GM23248 (cell line): ENCODE measurements around the gene DLG1. TPM values are rescaled to one million over a fixed set of nuclear protein-coding genes. Genes with fewer than 3 reads are reported as not detected.

Experiments used
- DNase-seq: peaks from one replicate; pipeline ENCODE4 v3.0.0-alpha.2; 2015
- H2AFZ ChIP-seq: fragments of 200-600 bp; sonication (generic); 2 replicates; pipeline ENCODE4 v1.6.1; 2016; ENCODE audit warnings: antibody characterized with exemption
- H3F3A ChIP-seq: fragments of 200-600 bp; sonication (generic); 2 replicates; pipeline ENCODE4 v1.6.1; 2016; ENCODE audit warnings: mild to moderate bottlenecking, antibody characterized with exemption, mixed run types; ENCODE audit not compliant: insufficient read depth
- H3K27ac ChIP-seq: fragments of 200-600 bp; sonication (generic); 2 replicates; pipeline ENCODE4 v1.5.1; 2016; ENCODE audit warnings: mild to moderate bottlenecking
- H3K27me3 ChIP-seq: fragments of 200-600 bp; sonication (generic); replicated peaks from 2 replicates; pipeline ENCODE4 v1.6.1; 2016; ENCODE audit warnings: mild to moderate bottlenecking; ENCODE audit not compliant: insufficient read depth
- H3K36me3 ChIP-seq: fragments of 200-600 bp; sonication (generic); 2 replicates; pipeline ENCODE4 v1.6.1; 2016; ENCODE audit warnings: low read depth, mild to moderate bottlenecking
- H3K4me1 ChIP-seq: fragments of 200-600 bp; sonication (generic); 2 replicates; pipeline ENCODE4 v1.6.1; 2016; ENCODE audit warnings: mild to moderate bottlenecking; ENCODE audit not compliant: insufficient read depth
- H3K4me2 ChIP-seq: fragments of 200-600 bp; sonication (generic); one replicate; pipeline ENCODE4 v1.6.1; 2016; ENCODE audit warnings: mild to moderate bottlenecking; ENCODE audit not compliant: unreplicated experiment
- H3K4me3 ChIP-seq: fragments of 200-600 bp; sonication (generic); 2 replicates; pipeline ENCODE4 v1.5.1; 2016; ENCODE audit warnings: mild to moderate bottlenecking
- H3K79me2 ChIP-seq: fragments of 200-600 bp; sonication (generic); 2 replicates; pipeline ENCODE4 v1.6.1; 2016; ENCODE audit warnings: mild to moderate bottlenecking; ENCODE audit not compliant: insufficient read depth
- H3K9ac ChIP-seq: fragments of 200-600 bp; sonication (generic); 2 replicates; pipeline ENCODE4 v1.6.1; 2016; ENCODE audit warnings: mild to moderate bottlenecking
- H3K9me2 ChIP-seq: fragments of 200-600 bp; sonication (generic); 2 replicates; pipeline ENCODE4 v1.6.1; 2016; ENCODE audit warnings: mixed run types, mild to moderate bottlenecking, moderate library complexity; ENCODE audit not compliant: insufficient read depth
- H3K9me3 ChIP-seq: fragments of 200-600 bp; sonication (generic); one replicate; pipeline ENCODE4 v1.6.1; 2017; ENCODE audit warnings: low read depth
- H4K20me1 ChIP-seq: fragments of 200-600 bp; sonication (generic); 2 replicates; pipeline ENCODE4 v1.6.0; 2016; ENCODE audit not compliant: insufficient read depth
- EZH2 ChIP-seq: fragments of 200-600 bp; sonication (generic); IDR thresholded peaks from 2 replicates; pipeline ENCODE4 v1.6.1; 2018; ENCODE audit warnings: antibody characterized with exemption, mild to moderate bottlenecking; ENCODE audit not compliant: insufficient read depth, poor library complexity, severe bottlenecking
- EZH2phosphoT487 ChIP-seq: fragments of 200-600 bp; sonication (generic); IDR thresholded peaks from 2 replicates; pipeline ENCODE4 v1.6.1; 2018; ENCODE audit warnings: antibody characterized with exemption, moderate library complexity, mild to moderate bottlenecking, low read depth; ENCODE audit not compliant: insufficient read depth
- WGBS, 2 experiments: methylation state at CpG; one replicate each; pipeline ENCODE4 v1.1.6; 2015 to 2017; ENCODE audit warnings: low lambda C conversion rate in 2 of 2, low coverage in 1 of 2; ENCODE audit errors: missing lambda C conversion rate in 2 of 2; 5-methylcytosine and 5-hydroxymethylcytosine counted together
- in situ Hi-C: fragments of 300-500 bp; cut with MboI; formaldehyde crosslinking; loops from 2 replicates; pipeline ENCODE4 v1.15.0; 2020
- polyA plus RNA-seq: library from polyadenylated mRNA; unstranded; fragments of >200 nt; fragmentation: Nextera tagmentation; extraction: Ambion mirVana; gene quantifications from 2 replicates; pipeline ENCODE4 v1.2.1, GENCODE V29; 2016
- total RNA-seq: library from RNA; depleted of rRNA; stranded (reverse); fragments of >200 nt; shearing (Covaris generic); gene quantifications from 2 replicates; pipeline ENCODE4 v1.2.3, GENCODE V29; 2014

Gene DLG1
- total and polyA plus RNA-seq, 2 experiments from 2014 or later, result 23.2 to 45.9 TPM

DNA sequence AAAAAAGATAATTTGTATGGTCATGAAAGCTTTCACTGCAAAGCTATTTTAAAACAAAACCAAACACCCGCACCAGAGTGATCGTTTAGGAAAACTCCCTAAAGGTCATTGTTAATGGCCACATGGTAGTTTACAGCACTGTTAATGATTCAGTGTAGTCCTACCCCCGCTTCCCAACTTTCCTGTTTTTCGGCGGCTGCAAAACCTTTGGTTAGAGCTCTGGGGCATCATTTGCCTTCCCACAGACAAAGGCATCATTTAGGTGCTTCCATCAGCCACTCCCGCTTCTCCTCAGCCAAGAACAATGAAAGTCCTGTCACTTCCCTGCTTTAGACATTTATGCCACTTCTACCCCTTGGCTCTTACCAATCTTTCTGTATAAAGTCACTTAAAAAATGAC lies 279.4 kb downstream of the DLG1 start:
- TF ChIP-seq EZH2 (no peak), EZH2phosphoT487 (no peak)
- in situ Hi-C loops, result no loop called here
- no peak overlapping the region for H3K4me3 ChIP-seq

GRCh38 chr3:197017003-197017402 lies 281.4 kb downstream of the DLG1 start:
- in situ Hi-C loops, result no loop called here
- Histone ChIP-seq H3K9ac (no peak overlapping the region), H3K4me3 (no peak overlapping the region), H3K9me2 (no peaks in the 10 kb centered on the region), H2AFZ (no peak overlapping the region), H3F3A (no peaks in the 10 kb centered on the region), H4K20me1 (no peaks in the 10 kb centered on the region), H3K4me2 (no peak overlapping the region), H3K36me3 (no peaks in the 10 kb centered on the region), H3K27ac (no peak overlapping the region), H3K27me3 (no peaks in the 10 kb centered on the region; the same call in none of the 2 replicates), H3K4me1 (no peaks in the 10 kb centered on the region), H3K79me2 (no peaks in the 10 kb centered on the region), H3K9me3 (no peaks in the 10 kb centered on the region)
- TF ChIP-seq EZH2 (no peak), EZH2phosphoT487 (no peak)
- DNase-seq, result no peak
- WGBS, 2 experiments, result 83 to 84% methylated on average over 16 to 18 of the region's 18 CpGs

More for the DNA sequence above, 279.4 kb downstream of the DLG1 start:
- Histone ChIP-seq H3K9ac (no peak overlapping the region), H3K9me3 (no peaks in the 10 kb centered on the region), H3K9me2 (no peaks in the 10 kb centered on the region), H2AFZ (no peak overlapping the region), H3K4me2 (no peak overlapping the region), H3K36me3 (no peaks in the 10 kb centered on the region), H3K4me1 (no peaks in the 10 kb centered on the region), H3F3A (no peaks in the 10 kb centered on the region), H3K79me2 (no peaks in the 10 kb centered on the region), H3K27me3 (peaks cover 10% of the 10 kb centered on the region), H3K27ac (no peak overlapping the region), H4K20me1 (no peaks in the 10 kb centered on the region)
- DNase-seq, result no peak
- WGBS, 2 experiments, result 81 to 83% methylated on average over 6 of the region's 6 CpGs

DNA sequence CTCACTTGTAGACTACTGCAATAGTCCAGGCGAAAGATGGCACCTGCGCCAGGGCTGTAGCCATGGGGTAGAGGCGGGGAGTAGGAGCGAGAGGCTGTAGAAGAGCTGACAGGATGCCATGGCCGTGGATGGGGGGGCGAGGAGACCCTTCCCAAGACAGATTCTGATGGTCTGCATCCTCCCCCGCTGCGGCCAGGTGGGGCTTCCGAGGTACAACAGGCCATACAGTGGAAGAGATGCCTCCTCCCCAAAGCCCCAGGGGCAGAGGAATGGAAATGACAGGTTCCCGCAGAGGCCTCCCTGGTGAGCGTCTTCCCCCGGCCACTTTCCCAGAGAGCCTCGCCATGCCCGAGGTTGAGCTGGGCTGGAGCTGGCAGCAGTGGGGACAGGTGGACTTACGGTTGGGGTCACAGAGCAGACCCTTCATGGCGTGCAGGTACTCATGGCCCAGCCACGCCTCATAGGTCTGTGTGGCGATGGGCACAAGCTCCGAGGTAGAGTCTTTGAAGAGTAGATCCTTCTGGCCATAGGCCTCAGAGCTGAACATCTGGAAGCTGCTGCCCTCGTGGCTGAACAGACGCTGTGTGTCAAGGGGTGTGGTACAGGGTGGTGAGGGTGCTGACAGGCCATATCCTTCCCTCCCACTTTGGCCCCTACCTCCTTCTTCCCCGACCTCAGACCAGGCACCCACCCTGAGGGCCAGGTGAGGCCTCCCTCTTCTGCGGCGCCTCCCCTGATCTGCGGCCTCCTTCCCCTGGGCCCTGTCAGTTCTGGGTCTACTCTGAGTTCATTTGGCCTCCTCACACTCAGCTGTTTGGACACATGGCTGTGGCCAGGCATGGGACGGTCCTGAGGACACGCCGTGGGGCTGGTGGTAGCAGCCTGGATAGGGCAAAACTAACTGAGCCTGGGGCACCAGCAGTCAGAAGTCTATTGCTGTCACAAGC lies 282.3 kb downstream of the DLG1 start:
- Histone ChIP-seq H3K27ac (no peak overlapping the region), H3K79me2 (no peaks in the 10 kb centered on the region), H3K4me1 (no peaks in the 10 kb centered on the region), H3K9me2 (no peaks in the 10 kb centered on the region), H2AFZ (no peak overlapping the region), H3K9ac (no peak overlapping the region), H3K27me3 (no peaks in the 10 kb centered on the region; the same call in none of the 2 replicates), H4K20me1 (no peaks in the 10 kb centered on the region), H3K36me3 (no peaks in the 10 kb centered on the region), H3F3A (no peaks in the 10 kb centered on the region), H3K4me3 (no peak overlapping the region), H3K9me3 (no peaks in the 10 kb centered on the region), H3K4me2 (no peak overlapping the region)
- TF ChIP-seq EZH2, result no peak
- no peak for TF ChIP-seq EZH2phosphoT487
- in situ Hi-C loops, result no loop called here
- WGBS, 2 experiments, result 78 to 81% methylated on average over 28 of the region's 28 CpGs
- DNase-seq, result no peak

DNA sequence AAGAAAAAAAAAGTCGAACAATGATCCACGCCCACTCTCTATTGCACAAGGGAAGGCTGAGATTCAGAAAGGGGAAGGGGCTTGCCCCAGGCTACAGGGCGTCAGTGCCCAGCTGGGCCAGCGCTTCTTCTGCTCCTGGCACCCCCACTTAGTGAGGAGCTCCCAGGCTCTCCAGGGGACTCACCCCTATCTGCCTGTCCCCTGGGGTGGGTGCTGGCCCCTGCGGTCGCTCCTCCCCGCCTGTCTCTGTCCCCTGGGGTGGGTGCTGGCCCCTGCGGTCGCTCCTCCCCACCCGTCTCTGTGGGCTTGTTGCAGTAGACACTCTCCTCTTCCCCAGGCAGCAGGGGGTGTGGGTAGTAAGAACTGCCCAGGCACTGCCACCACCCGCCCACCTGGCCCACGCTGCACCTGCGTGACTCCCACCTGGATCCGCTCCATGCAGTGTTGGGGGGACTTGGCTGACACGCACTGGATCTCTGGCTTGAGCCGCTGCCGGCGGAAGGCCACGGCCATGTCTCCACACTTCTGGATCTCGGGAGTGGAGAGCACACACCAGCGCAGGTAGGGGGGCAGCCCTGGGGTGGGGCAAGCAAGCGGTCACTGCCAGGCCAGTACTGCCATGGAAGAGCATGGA lies 283.4 kb downstream of the DLG1 start:
- no peak for DNase-seq
- Histone ChIP-seq H3K9me3 (no peaks in the 10 kb centered on the region), H3K4me2 (no peak overlapping the region), H3K9me2 (no peaks in the 10 kb centered on the region), H4K20me1 (no peaks in the 10 kb centered on the region), H2AFZ (no peak overlapping the region), H3K36me3 (no peaks in the 10 kb centered on the region), H3K27me3 (no peaks in the 10 kb centered on the region; the same call in none of the 2 replicates), H3F3A (no peaks in the 10 kb centered on the region), H3K9ac (no peak overlapping the region), H3K79me2 (no peaks in the 10 kb centered on the region), H3K4me3 (no peak overlapping the region), H3K27ac (no peak overlapping the region), H3K4me1 (no peaks in the 10 kb centered on the region)
- in situ Hi-C loops, result no loop called here
- TF ChIP-seq EZH2phosphoT487 (no peak), EZH2 (no peak)
- 81% methylated on average over 19 to 22 of the region's 22 CpGs for WGBS, 2 experiments
